ENCODE measurements around the gene GNB4. TPM values are rescaled to one million over a fixed set of nuclear protein-coding genes. Genes with fewer than 3 reads are reported as not detected.

GNB4 gene
- total RNA-seq, 4 donors from 2014 or later = 32.2 to 47.9 (median 36.3) TPM

DNA sequence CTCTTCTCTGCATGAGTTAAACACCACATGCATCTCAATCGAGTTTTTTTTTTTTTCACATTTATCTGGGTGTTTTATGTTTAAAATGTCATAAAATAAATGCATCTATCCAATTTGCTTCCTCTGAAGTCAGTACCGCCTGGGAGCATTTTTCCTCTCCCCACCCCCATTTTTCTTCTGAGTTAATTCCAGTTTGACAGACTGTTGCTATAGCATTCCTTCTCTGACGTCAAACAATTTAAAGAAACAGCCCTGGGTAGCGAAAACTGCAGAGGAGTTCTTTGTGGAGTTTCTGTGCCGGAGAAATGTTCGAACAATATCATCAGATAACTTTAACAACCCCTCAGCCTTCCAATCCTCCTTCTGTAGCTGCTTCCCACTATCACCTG is 900 bp upstream of the GNB4 start:
- no peaks in the 10 kb centered on the region for H3K9me3 ChIP-seq
- 24 to 29% methylated on average over 6 of the region's 6 CpGs for whole genome bisulfite sequencing, 2 donors
- peaks cover 0 to 46% (median 7%) of the 10 kb centered on the region in 4 donors for H3K4me1 ChIP-seq
- no peaks in the 10 kb centered on the region for H3K27me3 ChIP-seq
- peak overlapping the region in 3 of 4 donors; percentile 62 to 95 (median 89) for H3K4me3 ChIP-seq
- DNase-seq (ENCODE audit: low spot score in 2 of 2) = no peak
- TF ChIP-seq POLR2A (IDR thresholded peaks at IDR 0.05) = no peak
- no peak for TF ChIP-seq EP300 (IDR thresholded peaks at IDR 0.05)
- TF ChIP-seq, protein P1, sequence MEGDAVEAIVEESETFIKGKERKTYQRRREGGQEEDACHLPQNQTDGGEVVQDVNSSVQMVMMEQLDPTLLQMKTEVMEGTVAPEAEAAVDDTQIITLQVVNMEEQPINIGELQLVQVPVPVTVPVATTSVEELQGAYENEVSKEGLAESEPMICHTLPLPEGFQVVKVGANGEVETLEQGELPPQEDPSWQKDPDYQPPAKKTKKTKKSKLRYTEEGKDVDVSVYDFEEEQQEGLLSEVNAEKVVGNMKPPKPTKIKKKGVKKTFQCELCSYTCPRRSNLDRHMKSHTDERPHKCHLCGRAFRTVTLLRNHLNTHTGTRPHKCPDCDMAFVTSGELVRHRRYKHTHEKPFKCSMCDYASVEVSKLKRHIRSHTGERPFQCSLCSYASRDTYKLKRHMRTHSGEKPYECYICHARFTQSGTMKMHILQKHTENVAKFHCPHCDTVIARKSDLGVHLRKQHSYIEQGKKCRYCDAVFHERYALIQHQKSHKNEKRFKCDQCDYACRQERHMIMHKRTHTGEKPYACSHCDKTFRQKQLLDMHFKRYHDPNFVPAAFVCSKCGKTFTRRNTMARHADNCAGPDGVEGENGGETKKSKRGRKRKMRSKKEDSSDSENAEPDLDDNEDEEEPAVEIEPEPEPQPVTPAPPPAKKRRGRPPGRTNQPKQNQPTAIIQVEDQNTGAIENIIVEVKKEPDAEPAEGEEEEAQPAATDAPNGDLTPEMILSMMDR (IDR thresholded peaks at IDR 0.05) = no peak
- H3K27ac ChIP-seq = peak overlapping the region; percentile 84 to 99 (median 94)
- no peaks in the 10 kb centered on the region for H3K36me3 ChIP-seq

DNA sequence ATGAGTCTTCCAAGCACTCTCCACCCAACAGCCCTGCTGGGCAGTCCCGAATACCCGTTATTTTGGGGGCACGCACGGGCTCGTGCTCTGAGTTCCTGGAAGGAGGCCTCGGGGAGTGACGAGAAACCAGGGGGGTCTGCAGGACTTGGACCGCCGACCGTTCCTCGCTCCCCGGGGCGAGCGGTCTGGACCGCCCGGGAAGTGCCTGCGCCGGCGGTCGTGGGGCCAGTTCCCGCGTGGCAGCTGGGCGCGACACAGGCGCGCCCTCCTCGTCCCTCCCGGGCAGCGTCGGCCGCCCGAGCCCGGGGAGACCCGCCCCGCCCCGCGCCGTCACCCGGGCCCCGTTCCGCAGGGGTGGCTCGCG is 387 bp downstream of the GNB4 start:
- no peak for DNase-seq (ENCODE audit: low spot score in 2 of 2)
- TF ChIP-seq POLR2A (IDR thresholded peaks at IDR 0.05) (no peak), EP300 (IDR thresholded peaks at IDR 0.05) (no peak)
- TF ChIP-seq, protein P1 (IDR thresholded peaks at IDR 0.05) = no peak
- Histone ChIP-seq H3K27me3 (no peaks in the 10 kb centered on the region), H3K4me1 (peaks cover 0 to 58% (median 7%) of the 10 kb centered on the region in 4 donors), H3K27ac (peak overlapping the region; percentile 84 to 99 (median 94)), H3K4me3 (peak overlapping the region; percentile 62 to 95 (median 83)), H3K36me3 (no peaks in the 10 kb centered on the region), H3K9me3 (no peaks in the 10 kb centered on the region)
- 0% methylated on average over 8 to 27 of the region's 43 CpGs for WGBS, 2 donors

DNA sequence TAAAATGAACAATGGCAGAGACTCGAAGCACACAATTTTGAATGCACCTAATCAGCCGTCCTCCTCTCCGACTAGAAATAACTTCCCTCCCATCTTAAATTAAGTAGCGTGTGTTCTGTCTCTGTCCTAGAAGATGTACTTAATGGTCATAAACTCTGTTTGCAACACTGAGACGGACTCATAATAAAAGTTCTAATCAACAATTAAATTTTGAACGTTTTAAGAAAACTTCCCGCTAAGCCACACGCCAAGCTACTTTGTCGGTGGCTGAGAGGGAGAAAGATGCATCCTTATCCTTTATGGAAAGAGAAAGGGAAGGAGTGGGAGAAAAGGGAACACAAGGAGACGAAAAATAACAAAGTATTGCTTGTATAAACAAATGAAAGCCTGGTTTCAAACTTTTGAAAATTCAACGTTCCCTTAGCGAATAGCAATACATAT is 989 bp downstream of the GNB4 start:
- Histone ChIP-seq H3K4me1 (peaks cover 0 to 59% (median 7%) of the 10 kb centered on the region in 4 donors), H3K27me3 (no peaks in the 10 kb centered on the region), H3K27ac (peak overlapping the region; percentile 84 to 99 (median 94)), H3K36me3 (no peaks in the 10 kb centered on the region), H3K4me3 (peak overlapping the region; percentile 62 to 95 (median 83)), H3K9me3 (no peaks in the 10 kb centered on the region)
- no peak for DNase-seq (ENCODE audit: low spot score in 2 of 2)
- TF ChIP-seq EP300 (IDR thresholded peaks at IDR 0.05) (no peak), POLR2A (IDR thresholded peaks at IDR 0.05) (no peak)
- TF ChIP-seq, protein P1 (IDR thresholded peaks at IDR 0.05) = no peak
- 0 to 6% methylated on average over 12 of the region's 12 CpGs for WGBS, 2 donors

DNA sequence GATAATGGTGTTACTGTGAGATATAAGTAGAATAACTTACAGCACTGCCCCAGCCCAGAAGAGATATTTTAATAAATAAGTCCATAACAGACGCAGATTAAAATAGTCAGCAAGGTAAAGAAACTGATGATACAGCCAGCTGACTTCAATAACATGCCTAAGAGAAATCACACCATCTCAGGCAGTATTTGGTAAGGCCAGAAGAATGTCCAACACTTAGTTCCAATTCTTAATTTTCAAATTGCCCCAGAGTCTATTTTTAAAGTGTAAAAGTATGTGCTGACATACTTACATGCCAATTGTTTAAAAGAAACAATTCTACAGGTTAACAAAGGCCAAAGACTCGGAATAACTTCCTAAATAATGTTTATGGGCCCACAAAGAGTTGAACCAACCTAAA is 1.6 kb downstream of the GNB4 start:
- TF ChIP-seq POLR2A (IDR thresholded peaks at IDR 0.05) = no peak
- TF ChIP-seq, protein P1 (IDR thresholded peaks at IDR 0.05) = no peak
- TF ChIP-seq EP300 (IDR thresholded peaks at IDR 0.05) = no peak
- Histone ChIP-seq H3K4me1 (peaks cover 0 to 62% (median 7%) of the 10 kb centered on the region in 4 donors), H3K36me3 (no peaks in the 10 kb centered on the region), H3K27me3 (no peaks in the 10 kb centered on the region), H3K27ac (peak overlapping the region in 3 of 4 donors; percentile 84 to 99 (median 96)), H3K9me3 (no peaks in the 10 kb centered on the region), H3K4me3 (peak overlapping the region; percentile 62 to 95 (median 83))
- DNase-seq (ENCODE audit: low spot score in 2 of 2) = no peak
- WGBS, 2 donors = 30 to 32% methylated on average over 2 of the region's 2 CpGs

DNA sequence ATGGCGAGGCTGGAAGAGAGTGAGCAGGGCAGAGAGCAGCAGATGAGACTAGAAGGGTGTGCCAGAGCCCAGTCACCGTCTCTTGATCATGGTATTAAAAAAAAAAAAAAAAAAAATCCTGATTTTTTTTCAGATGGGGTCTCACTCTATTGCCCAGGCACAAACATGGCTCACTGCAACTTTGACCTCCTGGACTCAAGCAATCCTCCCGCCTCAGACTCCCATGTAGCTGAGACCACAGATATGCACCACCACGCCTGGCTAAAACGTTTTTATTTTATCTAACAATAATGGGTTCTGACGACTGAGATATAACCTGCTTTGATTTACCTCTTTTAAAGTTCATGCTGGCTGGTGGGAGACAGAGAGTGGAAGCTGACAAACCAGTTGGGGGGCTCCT is 4.0 kb downstream of the GNB4 start:
- Histone ChIP-seq H3K27ac (peak overlapping the region in 1 of 4 donors; percentile 8), H3K9me3 (no peaks in the 10 kb centered on the region), H3K4me1 (peaks cover 0 to 57% (median 7%) of the 10 kb centered on the region in 4 donors), H3K36me3 (no peaks in the 10 kb centered on the region), H3K27me3 (no peaks in the 10 kb centered on the region), H3K4me3 (no peak overlapping the region)
- DNase-seq (ENCODE audit: low spot score in 2 of 2) = no peak
- WGBS, 2 donors = 92% methylated on average over 6 of the region's 6 CpGs
- TF ChIP-seq POLR2A (IDR thresholded peaks at IDR 0.05) (no peak), EP300 (IDR thresholded peaks at IDR 0.05) (no peak)
- TF ChIP-seq, protein P1 (IDR thresholded peaks at IDR 0.05) = no peak
